MCF 10A (cell line): ENCODE data around the gene SDC3. TPM values are rescaled to one million over a fixed set of nuclear protein-coding genes. Genes with fewer than 3 reads are reported as not detected.

Experiments
- BruUV-seq: library from RNA; stranded (reverse); fragments of 400-500 nt; replicated peaks from 2 replicates; lab custom pipeline; 2021; lab: Mats Ljungman, UMichigan
- CTCF ChIA-PET: fragments of 300-600 bp; sonication (Branson Sonifier 250); formaldehyde crosslinking; extraction: SDS; loops from one replicate; lab custom pipeline; 2021; ENCODE audit warnings: antibody characterized with exemption, inconsistent platforms; lab: Yijun Ruan, JAX
- POLR2A ChIA-PET: fragments of 300-600, 350-650 bp; sonication (Branson Sonifier 250); formaldehyde crosslinking; extraction: SDS; loops from one replicate; lab custom pipeline; 2020; ENCODE audit warnings: antibody characterized with exemption, inconsistent platforms; lab: Yijun Ruan, JAX
- DNase-seq: peaks from one replicate; pipeline ENCODE4 v3.0.0-alpha.2; 2018; ENCODE audit not compliant: unreplicated experiment
- H3K27ac Mint-ChIP-seq: one replicate; pipeline ENCODE4 v1.8.0; 2022; ENCODE audit warnings: mild to moderate bottlenecking, low read depth, mixed read lengths; ENCODE audit not compliant: unreplicated experiment
- H3K27me3 Mint-ChIP-seq: one replicate; pipeline ENCODE4 v1.8.0; 2022; ENCODE audit warnings: mixed read lengths; ENCODE audit not compliant: insufficient read depth, unreplicated experiment
- H3K36me3 Mint-ChIP-seq: one replicate; pipeline ENCODE4 v1.8.0; 2022; ENCODE audit warnings: mild to moderate bottlenecking, moderate library complexity, mixed read lengths; ENCODE audit not compliant: insufficient read depth, unreplicated experiment
- H3K4me1 Mint-ChIP-seq: one replicate; pipeline ENCODE4 v1.8.0; 2022; ENCODE audit warnings: mixed read lengths; ENCODE audit not compliant: insufficient read depth, unreplicated experiment
- H3K4me3 Mint-ChIP-seq: one replicate; pipeline ENCODE4 v1.8.0; 2022; ENCODE audit warnings: mild to moderate bottlenecking, moderate library complexity, mixed read lengths; ENCODE audit not compliant: unreplicated experiment
- H3K9me3 Mint-ChIP-seq: one replicate; pipeline ENCODE4 v1.8.0; 2022; ENCODE audit warnings: mixed read lengths; ENCODE audit not compliant: unreplicated experiment
- CTCF ChIP-seq: fragments of 200-600 bp; IDR thresholded peaks from one replicate; pipeline ENCODE4 v1.8.0; 2022; ENCODE audit warnings: antibody characterized with exemption, mild to moderate bottlenecking; ENCODE audit not compliant: unreplicated experiment
- intact Hi-C: fragments of 100-400 bp; cut with micrococcal nuclease; formaldehyde crosslinking; loops from 2 replicates; pipeline ENCODE4 v1.14.1; 2022
- total RNA-seq: library from RNA; stranded (reverse); gene quantifications from 2 replicates; pipeline ENCODE4 v1.2.3, GENCODE V29; 2022

Gene SDC3
- total RNA-seq, 1 experiment from 2014 or later: 21.7 TPM

- CTCF ChIA-PET: interaction anchor here (0.6 to 13.3 kb wide), 4 partner anchors 20 to 103 kb away, joined by 3 to 96 read pairs (median 4); no protein-coding TSS in a partner anchor
- no peak for DNase-seq
- intact Hi-C loops: loop anchor here (5.0 kb wide), 1 partner anchor 35 kb away; no protein-coding TSS in a partner anchor
- Mint-ChIP-seq H3K27me3 (no peaks in the 10 kb centered on the region), H3K36me3 (no peaks in the 10 kb centered on the region), H3K4me1 (peaks cover 29% of the 10 kb centered on the region), H3K27ac (no peak overlapping the region), H3K4me3 (no peak overlapping the region), H3K9me3 (no peaks in the 10 kb centered on the region)
- BruUV-seq: no TSS peak
- no peak for TF ChIP-seq CTCF
- POLR2A ChIA-PET: no interaction called here
Observed at GRCh38 chr1:30822006-30822405, 86.6 kb downstream of the SDC3 start.

GRCh38 chr1:30820299-30820698 lies 88.3 kb downstream of the SDC3 start:
- BruUV-seq: no TSS peak
- no peak for TF ChIP-seq CTCF
- no peaks in the 10 kb centered on the region for H3K9me3 Mint-ChIP-seq
- ChIA-PET CTCF (interaction anchor here (0.9 to 13.3 kb wide), 4 partner anchors 8 to 100 kb away, joined by 3 to 96 read pairs (median 4); partner anchors contain the start of gene SDC3), POLR2A (interaction anchor here (1.2 kb wide), 1 partner anchor 88 kb away, joined by 3 read pairs; no protein-coding TSS in a partner anchor)
- no peaks in the 10 kb centered on the region for H3K27me3 Mint-ChIP-seq
- H3K4me1 Mint-ChIP-seq: peaks cover 34% of the 10 kb centered on the region
- DNase-seq: no peak
- H3K27ac Mint-ChIP-seq: no peak overlapping the region
- H3K4me3 Mint-ChIP-seq: no peak overlapping the region
- intact Hi-C loops: loop anchor here (5.0 kb wide), 1 partner anchor 37 kb away; no protein-coding TSS in a partner anchor
- no peaks in the 10 kb centered on the region for H3K36me3 Mint-ChIP-seq

Other genes starting within 250 kb of the SDC3 start
- gene MATN1, start 185.2 kb downstream of the SDC3 start, total RNA-seq: 0.32 and 0.47 TPM in 2 replicates
- 15.9 and 21.6 TPM in 2 replicates for gene LAPTM5, start 151.0 kb downstream of the SDC3 start, total RNA-seq
- gene PUM1, start 157.0 kb upstream of the SDC3 start, total RNA-seq: 107 and 110 TPM in 2 replicates